Epithelial cell of esophagus (primary cell): ENCODE results near the gene ANXA6.
A peak's percentile ranks its signal among the peaks of the same experiment; 100 is the strongest.

ENCODE experiments used
- DNase-seq: peaks from one replicate; pipeline ENCODE4 v3.0.0; 2010; ENCODE audit warnings: low read depth
- H3K4me3 ChIP-seq: 2 replicates; pipeline ENCODE4 v1.5.1; 2011; ENCODE audit warnings: mild to moderate bottlenecking, low read length, control low read depth
- CTCF ChIP-seq: IDR thresholded peaks from 2 replicates; pipeline ENCODE4 v1.5.1; 2011; ENCODE audit warnings: low read depth, mild to moderate bottlenecking, low read length, control low read depth, inconsistent platforms; ENCODE audit not compliant: insufficient read depth; ENCODE audit errors: missing control alignments

The ANXA6 gene

GRCh38 chr5:151060742-151061141, 96.8 kb downstream of the ANXA6 start:
- DNase-seq, result no peak
- no peak overlapping the region for H3K4me3 ChIP-seq
- no peak for TF ChIP-seq CTCF

- no peak for TF ChIP-seq CTCF
- no peak overlapping the region for H3K4me3 ChIP-seq
- DNase-seq, result no peak
Measured at GRCh38 chr5:151058891-151059489, 98.6 kb downstream of the ANXA6 start.

- TF ChIP-seq CTCF, result peak; percentile 11
- no peak for DNase-seq
- no peak overlapping the region for H3K4me3 ChIP-seq
Measured at GRCh38 chr5:151058301-151058700, 99.3 kb downstream of the ANXA6 start.

GRCh38 chr5:151056379-151057325, 100.9 kb downstream of the ANXA6 start:
- no peak for DNase-seq
- no peak for TF ChIP-seq CTCF
- no peak overlapping the region for H3K4me3 ChIP-seq

GRCh38 chr5:151055336-151055735, 102.2 kb downstream of the ANXA6 start:
- no peak for DNase-seq
- no peak overlapping the region for H3K4me3 ChIP-seq
- TF ChIP-seq CTCF, result no peak

- no peak for TF ChIP-seq CTCF
- DNase-seq, result no peak
- no peak overlapping the region for H3K4me3 ChIP-seq
Measured at GRCh38 chr5:151054709-151055108, 102.9 kb downstream of the ANXA6 start.
